HG03025 (cell line): Measurements from ENCODE around the gene NEO1.

Source experiments
- ATAC-seq: cut with Tn5 transposase; IDR thresholded peaks from one replicate; pipeline ENCODE4 v1.9.1; 2021; ENCODE audit warnings: mild to moderate bottlenecking, moderate library complexity; ENCODE audit not compliant: unreplicated experiment, low FRiP score

The NEO1 gene

GRCh38 chr15:73324496-73325170 is 272.4 kb downstream of the NEO1 start:
- ATAC-seq, result no peak

DNA sequence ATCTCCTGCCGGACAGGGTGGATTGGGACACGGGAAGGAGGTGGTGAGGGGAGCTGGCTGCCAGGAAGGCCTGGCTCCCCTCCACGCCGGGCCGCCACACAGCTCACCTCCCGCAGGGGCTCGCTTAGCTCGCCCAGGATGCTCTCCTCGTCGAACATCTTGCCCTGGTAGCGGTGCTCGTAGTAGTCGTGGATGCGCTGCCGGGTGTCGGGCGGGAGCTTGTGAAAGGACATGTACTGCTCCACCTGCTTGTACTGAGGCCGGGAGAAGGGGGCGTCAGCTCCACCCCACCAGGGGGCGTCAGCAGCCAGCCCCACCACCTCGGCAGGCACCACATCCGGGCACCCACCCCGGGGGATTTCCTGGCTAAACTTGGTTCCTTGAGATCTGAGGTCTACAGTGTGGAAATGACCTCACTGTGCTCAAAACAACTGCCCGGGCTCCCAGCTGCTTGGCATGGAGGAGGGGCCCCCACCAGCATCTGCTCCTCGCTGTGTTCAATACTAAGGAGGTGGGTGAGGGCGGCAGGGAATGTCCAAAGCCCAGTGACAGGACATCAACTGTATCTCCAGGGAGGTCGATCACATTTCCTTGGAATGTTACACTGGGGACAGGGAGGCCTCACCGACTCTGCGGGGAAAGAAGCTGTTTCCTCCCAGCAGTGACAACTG is 273.1 kb downstream of the NEO1 start:
- no peak for ATAC-seq

GRCh38 chr15:73326157-73326556 is 273.9 kb downstream of the NEO1 start:
- no peak for ATAC-seq

DNA sequence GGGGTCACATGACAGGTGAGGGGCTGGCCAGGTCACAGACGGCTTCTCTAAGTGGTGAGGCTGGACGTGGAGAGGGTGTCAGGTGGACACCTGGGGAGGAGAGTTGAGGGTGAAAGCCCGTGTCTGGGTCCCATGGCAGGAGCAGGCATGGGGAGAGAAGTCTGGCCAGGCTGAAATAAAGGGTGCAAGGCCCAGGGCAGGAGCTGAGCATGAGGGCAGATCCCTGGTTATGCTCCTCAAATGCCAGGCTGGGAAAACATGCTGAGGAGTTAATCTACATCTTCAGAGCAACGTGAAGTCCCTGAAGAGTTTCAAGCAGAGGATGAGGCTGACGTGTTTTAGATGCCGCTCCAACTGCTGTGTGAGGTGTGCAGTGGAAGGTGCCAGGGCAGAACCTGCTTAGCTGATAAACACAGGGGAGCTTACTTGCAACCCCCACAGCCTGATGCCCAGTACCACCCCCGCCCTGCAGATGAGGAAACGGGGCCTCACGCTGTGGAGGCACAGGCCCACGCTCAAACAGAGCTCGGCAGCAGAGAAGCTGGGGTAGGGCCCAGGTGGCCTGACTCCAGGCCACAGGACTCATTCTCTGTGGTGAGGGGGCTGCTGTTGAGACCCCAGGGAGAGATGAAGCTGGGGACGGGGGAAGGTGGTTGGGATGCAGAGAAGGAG is 276.0 kb downstream of the NEO1 start:
- no peak for ATAC-seq

DNA sequence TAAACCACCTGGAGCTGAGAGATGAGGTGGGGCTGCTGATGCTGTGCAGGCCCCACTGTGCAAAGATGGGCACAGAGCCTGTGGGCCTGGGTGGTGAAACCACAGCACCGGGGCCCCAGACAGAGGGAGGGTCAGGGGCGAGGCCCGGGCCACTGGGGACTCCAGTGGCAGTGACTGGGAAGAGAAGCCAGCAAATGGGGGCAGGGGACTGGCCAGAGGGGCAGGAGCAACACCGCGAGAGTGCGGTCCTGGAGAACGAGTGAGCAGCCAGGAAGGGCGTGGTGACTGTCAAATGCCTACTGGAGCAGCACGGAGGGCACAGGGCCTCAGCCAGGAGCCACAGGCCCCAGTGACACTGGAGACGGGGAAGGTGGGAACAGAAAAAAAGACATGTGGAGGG is 276.7 kb downstream of the NEO1 start:
- no peak for ATAC-seq

GRCh38 chr15:73329501-73330200 is 277.4 kb downstream of the NEO1 start:
- no peak for ATAC-seq

GRCh38 chr15:73330206-73331051 is 278.2 kb downstream of the NEO1 start:
- ATAC-seq, result no peak

DNA sequence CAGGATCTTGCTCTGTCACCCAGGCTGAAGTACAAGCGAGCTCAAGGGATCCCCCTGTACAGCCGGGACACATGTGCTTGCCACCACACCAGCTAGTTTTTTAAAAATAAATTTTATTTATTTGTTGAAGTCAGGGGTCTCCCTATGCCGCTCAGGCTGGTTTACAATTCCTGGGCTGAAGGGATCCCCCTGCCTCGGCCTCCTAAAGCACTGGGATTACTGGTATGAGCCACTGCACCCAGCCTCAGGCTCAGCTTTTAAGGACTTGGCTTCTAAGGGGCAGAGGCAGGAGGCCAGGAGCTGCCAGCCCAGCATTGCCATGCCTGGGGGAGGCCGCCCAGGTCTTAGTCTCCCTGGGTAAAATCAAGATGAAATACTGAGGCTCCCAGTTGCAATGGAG is 279.2 kb downstream of the NEO1 start:
- no peak for ATAC-seq

DNA sequence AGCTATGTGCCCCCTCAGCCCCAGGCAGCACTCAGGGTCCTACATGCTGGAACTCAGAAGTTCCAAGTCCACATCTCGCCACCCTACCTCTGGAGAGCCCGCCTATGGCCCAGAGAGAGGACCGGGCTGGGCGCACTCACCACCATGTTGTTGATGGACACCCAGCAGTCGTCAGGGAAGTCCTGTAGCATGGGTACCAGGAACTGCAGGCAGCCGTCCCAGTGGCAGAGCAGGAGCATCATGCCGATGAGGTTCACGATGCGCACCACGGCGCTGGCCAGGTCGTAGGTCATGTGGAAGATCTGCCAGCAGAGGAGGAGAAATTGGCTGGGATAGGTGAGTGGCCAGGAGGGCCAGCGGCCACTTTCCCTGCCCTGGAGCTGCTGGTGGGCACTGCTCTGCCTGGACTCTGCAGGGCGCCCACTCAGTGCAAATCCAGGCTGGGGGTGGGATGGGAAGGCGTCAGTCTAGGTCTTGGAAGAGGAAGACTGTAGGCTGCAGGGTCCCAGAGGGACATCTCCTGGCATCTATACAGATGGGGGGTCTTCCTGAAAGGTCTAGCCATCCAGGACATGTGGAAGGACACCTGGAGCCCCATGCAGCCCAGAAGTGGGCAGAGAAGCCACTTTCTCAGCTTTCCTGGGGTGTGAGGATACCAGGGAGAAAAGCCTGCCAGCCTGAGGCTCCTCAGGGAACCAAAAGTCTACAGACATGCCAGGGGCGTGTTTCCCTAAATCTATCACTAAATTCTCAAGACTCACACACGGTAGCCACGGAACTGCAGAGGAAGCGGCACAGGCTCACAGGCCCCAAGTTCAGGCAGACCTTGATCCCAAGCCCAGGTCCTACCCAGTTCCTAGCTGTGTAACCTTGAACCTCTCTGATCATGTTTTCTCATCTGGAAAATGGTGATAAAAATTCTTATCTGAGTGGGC is 280.0 kb downstream of the NEO1 start:
- ATAC-seq, result no peak

GRCh38 chr15:73333001-73333400 is 280.7 kb downstream of the NEO1 start:
- no peak for ATAC-seq

GRCh38 chr15:73334086-73334485 is 281.8 kb downstream of the NEO1 start:
- no peak for ATAC-seq

- no peak for ATAC-seq
Measured at GRCh38 chr15:73335026-73335425, 282.8 kb downstream of the NEO1 start.

DNA sequence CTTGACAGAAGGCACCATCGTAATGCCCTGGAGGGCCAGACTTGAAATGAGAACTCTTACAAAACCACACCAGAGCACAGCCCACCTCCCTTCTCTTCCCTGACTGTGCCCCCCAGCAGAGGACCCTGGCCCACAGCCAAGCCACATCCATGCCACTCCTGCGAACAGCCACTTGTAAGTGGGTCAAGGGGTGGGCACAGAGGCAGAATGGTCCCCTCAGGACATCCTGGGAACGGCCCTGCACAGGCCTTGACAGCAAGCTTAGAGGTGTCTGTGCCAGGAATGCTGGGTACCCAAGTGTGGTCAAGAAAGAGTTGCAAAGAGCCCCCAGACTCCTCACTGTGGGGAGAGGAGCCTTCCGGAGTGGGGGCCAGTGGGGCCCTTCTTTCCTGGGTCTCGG is 283.2 kb downstream of the NEO1 start:
- no peak for ATAC-seq

DNA sequence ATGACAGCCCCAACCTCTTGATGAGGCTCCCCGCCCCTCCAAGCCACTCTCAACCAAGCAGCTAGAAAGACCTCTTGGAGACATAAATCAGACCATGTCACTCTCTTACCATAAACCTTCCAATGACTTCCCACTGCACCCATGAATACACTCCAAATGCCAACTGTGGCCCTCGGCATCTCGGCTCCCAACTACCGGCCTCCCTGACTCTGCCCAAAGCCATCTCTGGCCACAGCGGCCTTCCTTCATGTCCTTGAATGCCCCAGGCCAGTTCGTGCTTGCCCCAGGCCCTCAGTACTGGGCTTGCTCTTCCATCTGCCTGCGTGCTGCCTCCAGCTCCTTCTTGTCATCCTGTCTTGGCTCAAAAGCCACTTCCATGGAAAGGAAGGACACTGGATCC is 284.5 kb downstream of the NEO1 start:
- ATAC-seq, result no peak

DNA sequence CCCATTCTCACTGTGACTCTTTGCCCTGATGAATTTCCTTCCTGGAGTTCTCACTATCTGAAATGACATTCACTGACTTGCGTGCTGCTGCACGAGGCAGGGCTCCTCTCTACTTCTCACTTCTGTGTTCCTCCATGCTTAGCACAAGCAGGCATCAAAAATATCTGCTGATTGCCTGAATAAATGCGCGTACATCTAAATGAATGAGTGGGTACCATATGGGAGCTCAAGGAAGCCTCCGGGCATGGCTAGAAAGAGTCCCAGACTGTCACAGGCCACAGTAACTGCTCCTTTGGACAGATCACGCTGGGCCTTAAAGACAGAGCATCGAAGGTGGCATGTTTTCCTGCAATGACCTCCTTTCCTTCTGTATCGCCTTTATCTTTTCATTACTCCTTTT is 284.9 kb downstream of the NEO1 start:
- ATAC-seq, result no peak

GRCh38 chr15:73338058-73338457 is 285.8 kb downstream of the NEO1 start:
- ATAC-seq, result no peak

DNA sequence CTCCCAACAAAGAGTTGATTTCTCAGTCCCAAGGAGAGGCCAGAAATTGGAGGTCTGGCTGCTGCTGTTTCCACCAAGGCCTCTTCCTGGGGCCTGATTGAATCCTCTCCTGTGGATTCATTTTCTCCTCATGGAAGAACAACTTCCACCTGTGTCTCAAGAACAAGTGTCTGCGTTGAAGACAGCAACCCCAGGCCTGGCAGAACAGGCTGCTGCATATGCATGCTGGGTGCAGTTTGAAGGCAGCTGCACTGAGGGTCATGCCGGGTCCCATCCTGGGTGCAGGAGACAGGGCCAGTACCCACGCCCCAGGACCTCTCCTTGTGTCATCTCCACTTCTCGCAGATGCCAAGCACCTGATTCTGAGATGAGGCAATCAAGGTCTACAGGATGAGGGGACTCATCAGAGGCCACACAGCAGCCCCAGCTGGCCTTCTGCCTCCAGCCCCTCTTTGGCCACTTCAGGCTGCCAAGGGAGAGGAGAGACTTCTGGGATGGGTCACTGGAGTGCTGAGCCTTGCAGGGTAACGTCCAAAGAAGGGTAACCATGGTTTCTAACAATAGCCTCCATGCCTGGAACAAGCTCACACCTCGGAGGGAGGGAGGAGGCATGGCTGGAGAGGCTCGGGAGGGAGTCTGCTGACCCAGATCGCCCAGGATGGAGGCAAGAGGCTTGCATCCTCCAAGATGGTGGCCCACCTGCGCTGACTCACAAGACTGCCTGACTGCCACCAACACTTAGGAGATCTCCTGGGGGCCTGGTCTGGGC is 286.5 kb downstream of the NEO1 start:
- ATAC-seq, result no peak

GRCh38 chr15:73340502-73341192 is 288.4 kb downstream of the NEO1 start:
- ATAC-seq, result no peak
